H9 (cell line): ENCODE measurements around the gene SLC47A2. TPM values are rescaled to one million over a fixed set of nuclear protein-coding genes. Genes with fewer than 3 reads are reported as not detected.

Source experiments
- DNase-seq: peaks from one replicate; pipeline ENCODE4 v3.0.0-alpha.2; 2017
- H2AFZ ChIP-seq: one replicate; pipeline ENCODE4 v1.6.1; 2013; ENCODE audit warnings: mild to moderate bottlenecking, low read length, control low read depth, moderate library complexity
- H2AK5ac ChIP-seq: 2 replicates; pipeline ENCODE4 v1.6.1; 2013; ENCODE audit warnings: low read length, control low read depth, mixed read lengths; ENCODE audit not compliant: insufficient read length
- H2BK120ac ChIP-seq: one replicate; pipeline ENCODE4 v1.6.1; 2013; ENCODE audit warnings: low read depth, mild to moderate bottlenecking, low read length, control low read depth, inconsistent platforms; ENCODE audit not compliant: poor library complexity, severe bottlenecking
- H2BK12ac ChIP-seq: 2 replicates; pipeline ENCODE4 v1.6.1; 2013; ENCODE audit warnings: low read length, control low read depth, mixed read lengths, low read depth; ENCODE audit not compliant: insufficient read length
- H2BK15ac ChIP-seq: 2 replicates; pipeline ENCODE4 v1.6.1; 2013; ENCODE audit warnings: low read depth, low read length, control low read depth
- H2BK20ac ChIP-seq: one replicate; pipeline ENCODE4 v1.6.1; 2013; ENCODE audit warnings: low read depth, mild to moderate bottlenecking, low read length, control low read depth, inconsistent platforms; ENCODE audit not compliant: poor library complexity, severe bottlenecking
- H2BK5ac ChIP-seq: 2 replicates; pipeline ENCODE4 v1.6.1; 2013; ENCODE audit warnings: low read length, control low read depth, mixed read lengths; ENCODE audit not compliant: insufficient read length
- H3K14ac ChIP-seq: 2 replicates; pipeline ENCODE4 v1.6.1; 2013; ENCODE audit warnings: low read length, control low read depth; ENCODE audit not compliant: insufficient read depth
- H3K18ac ChIP-seq: 2 replicates; pipeline ENCODE4 v1.6.1; 2013; ENCODE audit warnings: low read depth, mild to moderate bottlenecking, mixed read lengths, low read length, control low read depth; ENCODE audit not compliant: insufficient read length
- H3K23ac ChIP-seq: 2 replicates; pipeline ENCODE4 v1.6.1; 2013; ENCODE audit warnings: low read length, control low read depth, mixed read lengths, low read depth; ENCODE audit not compliant: insufficient read length
- H3K23me2 ChIP-seq: 2 replicates; pipeline ENCODE4 v1.6.1; 2013; ENCODE audit warnings: low read depth, mild to moderate bottlenecking, mixed read lengths, low read length, control low read depth; ENCODE audit not compliant: insufficient read length, poor library complexity, severe bottlenecking
- H3K27ac ChIP-seq: 2 replicates; pipeline ENCODE4 v1.5.1; 2013; ENCODE audit warnings: low read length, control low read depth, mixed read lengths, low read depth; ENCODE audit not compliant: insufficient read length
- H3K27me3 ChIP-seq: 2 replicates; pipeline ENCODE4 v1.6.1; 2013; ENCODE audit warnings: low read length, control low read depth, inconsistent platforms; ENCODE audit not compliant: insufficient read depth
- H3K4ac ChIP-seq: 2 replicates; pipeline ENCODE4 v1.6.1; 2013; ENCODE audit warnings: low read depth, mild to moderate bottlenecking, control low read depth, inconsistent platforms, low read length, moderate library complexity
- H3K4me1 ChIP-seq: 2 replicates; pipeline ENCODE4 v1.6.1; 2013; ENCODE audit warnings: low read length, control low read depth, inconsistent platforms; ENCODE audit not compliant: insufficient read depth
- H3K4me2 ChIP-seq: 2 replicates; pipeline ENCODE4 v1.6.1; 2013; ENCODE audit warnings: low read length, control low read depth, mixed read lengths; ENCODE audit not compliant: insufficient read length, insufficient read depth
- H3K56ac ChIP-seq: 2 replicates; pipeline ENCODE4 v1.6.1; 2013; ENCODE audit warnings: low read depth, mild to moderate bottlenecking, mixed read lengths, low read length, control low read depth; ENCODE audit not compliant: insufficient read length
- H3K79me1 ChIP-seq: 2 replicates; pipeline ENCODE4 v1.6.1; 2013; ENCODE audit warnings: low read depth, mild to moderate bottlenecking, moderate library complexity, low read length, control low read depth, inconsistent platforms; ENCODE audit not compliant: insufficient read depth, poor library complexity, severe bottlenecking
- H3K79me2 ChIP-seq: 2 replicates; pipeline ENCODE4 v1.6.1; 2013; ENCODE audit warnings: low read length, control low read depth, inconsistent platforms; ENCODE audit not compliant: insufficient read depth
- H3K9ac ChIP-seq: 2 replicates; pipeline ENCODE4 v1.6.1; 2013; ENCODE audit warnings: low read length, control low read depth, mixed read lengths; ENCODE audit not compliant: insufficient read length; ENCODE audit errors: extremely low read depth
- H3K9me3 ChIP-seq: one replicate; pipeline ENCODE4 v1.6.1; 2013; ENCODE audit warnings: low read depth, low read length, inconsistent platforms; ENCODE audit not compliant: control insufficient read depth
- H3T11ph ChIP-seq: one replicate; pipeline ENCODE4 v1.6.1; 2013; ENCODE audit warnings: mild to moderate bottlenecking, low read length, control low read depth, inconsistent platforms
- H4K20me1 ChIP-seq: one replicate; pipeline ENCODE4 v1.6.1; 2013; ENCODE audit not compliant: control insufficient read depth, insufficient read length, insufficient read depth
- H4K5ac ChIP-seq: 2 replicates; pipeline ENCODE4 v1.6.1; 2013; ENCODE audit warnings: low read depth, mild to moderate bottlenecking, mixed read lengths, low read length, control low read depth; ENCODE audit not compliant: insufficient read length
- H4K8ac ChIP-seq: replicated peaks from 2 replicates; pipeline ENCODE4 v1.6.1; 2013; ENCODE audit warnings: low read length, control low read depth, mixed read lengths, low read depth; ENCODE audit not compliant: insufficient read length
- H4K91ac ChIP-seq: 2 replicates; pipeline ENCODE4 v1.6.1; 2013; ENCODE audit warnings: low read depth, mild to moderate bottlenecking, moderate library complexity, mixed read lengths, low read length, control low read depth; ENCODE audit not compliant: insufficient read length
- H3K27ac Mint-ChIP-seq, 3 experiments: 2 replicates in 2 of 3; 3 replicates in 1 of 3; pipeline ENCODE4 v1.8.0; 2020 to 2021; ENCODE audit warnings: mixed read lengths in 3 of 3, mild to moderate bottlenecking in 1 of 3, moderate library complexity in 1 of 3
- H3K27me3 Mint-ChIP-seq: 2 replicates; pipeline ENCODE4 v1.8.0; 2021; ENCODE audit warnings: low read depth, mild to moderate bottlenecking, moderate library complexity, mixed read lengths
- H3K36me3 Mint-ChIP-seq, 3 experiments: 2 replicates in 2 of 3; 3 replicates in 1 of 3; pipeline ENCODE4 v1.8.0; 2020 to 2021; ENCODE audit warnings: low read depth in 3 of 3, mixed read lengths in 3 of 3; ENCODE audit not compliant: insufficient read depth in 1 of 3
- H3K4me1 Mint-ChIP-seq, 2 experiments: 2 replicates each; pipeline ENCODE4 v1.8.0; 2020; ENCODE audit warnings: mixed read lengths in 2 of 2
- H3K4me3 Mint-ChIP-seq, 2 experiments: 2 replicates in 1 of 2; 3 replicates in 1 of 2; pipeline ENCODE4 v1.8.0; 2020 to 2021; ENCODE audit warnings: mild to moderate bottlenecking in 2 of 2, mixed read lengths in 2 of 2, moderate library complexity in 1 of 2
- H3K9me3 Mint-ChIP-seq, 2 experiments: 2 replicates in 1 of 2; 3 replicates in 1 of 2; pipeline ENCODE4 v1.8.0; 2020; ENCODE audit warnings: mild to moderate bottlenecking in 2 of 2, mixed read lengths in 2 of 2, moderate library complexity in 1 of 2
- CTCF ChIP-seq: fragments of 200-600 bp; sonication (generic); conservative IDR thresholded peaks from 3 replicates; pipeline ENCODE4 v1.8.0; 2021; ENCODE audit warnings: antibody characterized with exemption, mild to moderate bottlenecking
- WGBS: extraction: QIAGEN DNeasy Blood & Tissue Kit; methylation state at CpG from one replicate; pipeline ENCODE4 v1.1.7; 2013; ENCODE audit warnings: missing lambda C conversion rate, low lambda C conversion rate, mixed read lengths; ENCODE audit not compliant: insufficient read length; ENCODE audit errors: extremely low coverage; 5-methylcytosine and 5-hydroxymethylcytosine counted together
- total RNA-seq: library from RNA; stranded (reverse); gene quantifications from 2 replicates; pipeline ENCODE4 v1.2.1, GENCODE V29; 2021

Gene SLC47A2
- total RNA-seq, 1 experiment from 2014 or later = not detected

- Mint-ChIP-seq H3K27me3 (peaks cover 3% of the 10 kb centered on the region; the same call in 1 of the 2 replicates), H3K27ac (no peak overlapping the region), H3K36me3 (no peaks in the 10 kb centered on the region), H3K4me1 (no peaks in the 10 kb centered on the region), H3K4me3 (no peak overlapping the region), H3K9me3 (no peaks in the 10 kb centered on the region)
- Histone ChIP-seq H2BK15ac (no peak overlapping the region), H3K4me2 (no peak overlapping the region), H3K27ac (no peak overlapping the region), H2AK5ac (no peak overlapping the region), H4K20me1 (no peaks in the 10 kb centered on the region), H2BK5ac (no peak overlapping the region), H3K27me3 (no peaks in the 10 kb centered on the region), H3K4me1 (no peaks in the 10 kb centered on the region), H3K56ac (no peak overlapping the region), H4K8ac (no peak overlapping the region), H2BK20ac (no peak overlapping the region), H3K23ac (no peak overlapping the region), H2AFZ (no peak overlapping the region), H3T11ph (no peak overlapping the region), H3K79me1 (no peaks in the 10 kb centered on the region), H3K79me2 (no peaks in the 10 kb centered on the region), H4K91ac (no peak overlapping the region), H3K9me3 (no peaks in the 10 kb centered on the region), H3K18ac (no peak overlapping the region), H3K14ac (no peak overlapping the region), H3K4ac (no peak overlapping the region), H3K23me2 (no peaks in the 10 kb centered on the region), H3K9ac (no peak overlapping the region), H2BK12ac (no peak overlapping the region), H2BK120ac (no peak overlapping the region), H4K5ac (no peak overlapping the region)
- no peak for TF ChIP-seq CTCF
- no peak for DNase-seq
- no CpG with 5 or more reads among the region's 15 CpGs for WGBS
Observed at GRCh38 chr17:19737305-19738072, 21.1 kb upstream of the SLC47A2 start.
